ENCODE results near the gene IGFN1. TPM values are rescaled to one million over a fixed set of nuclear protein-coding genes. Genes with fewer than 3 reads are reported as not detected.

Gene IGFN1
- 0.07 TPM in 1 of 2 replicates, not detected in the other for total RNA-seq

DNA sequence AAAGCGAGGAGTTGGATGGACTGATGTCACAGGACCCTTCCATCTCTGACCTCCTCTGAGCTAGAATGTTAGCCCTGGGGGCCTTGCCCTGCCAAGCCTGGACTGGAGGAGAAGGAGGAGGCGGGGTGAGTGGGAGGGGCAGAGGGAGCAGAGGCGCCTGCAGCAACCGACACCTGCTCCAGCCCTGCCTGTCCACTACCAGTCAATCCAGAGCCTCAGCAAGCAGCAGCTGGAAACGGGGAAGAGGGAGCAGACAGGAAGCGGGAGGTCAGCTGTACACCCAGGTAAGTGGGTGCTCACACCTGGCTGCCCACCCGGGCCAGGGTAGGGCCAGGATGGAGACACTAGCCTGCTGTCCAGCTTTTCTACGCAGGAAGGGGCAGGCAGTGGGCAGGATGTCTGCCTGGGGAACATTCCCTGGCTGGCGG, at the start of gene IGFN1:
TSS of gene IGFN1 (plus strand) at position 201 of the 428 bp plus-strand sequence. CDS start 2,470 bp downstream, outside the sequence.

DNA sequence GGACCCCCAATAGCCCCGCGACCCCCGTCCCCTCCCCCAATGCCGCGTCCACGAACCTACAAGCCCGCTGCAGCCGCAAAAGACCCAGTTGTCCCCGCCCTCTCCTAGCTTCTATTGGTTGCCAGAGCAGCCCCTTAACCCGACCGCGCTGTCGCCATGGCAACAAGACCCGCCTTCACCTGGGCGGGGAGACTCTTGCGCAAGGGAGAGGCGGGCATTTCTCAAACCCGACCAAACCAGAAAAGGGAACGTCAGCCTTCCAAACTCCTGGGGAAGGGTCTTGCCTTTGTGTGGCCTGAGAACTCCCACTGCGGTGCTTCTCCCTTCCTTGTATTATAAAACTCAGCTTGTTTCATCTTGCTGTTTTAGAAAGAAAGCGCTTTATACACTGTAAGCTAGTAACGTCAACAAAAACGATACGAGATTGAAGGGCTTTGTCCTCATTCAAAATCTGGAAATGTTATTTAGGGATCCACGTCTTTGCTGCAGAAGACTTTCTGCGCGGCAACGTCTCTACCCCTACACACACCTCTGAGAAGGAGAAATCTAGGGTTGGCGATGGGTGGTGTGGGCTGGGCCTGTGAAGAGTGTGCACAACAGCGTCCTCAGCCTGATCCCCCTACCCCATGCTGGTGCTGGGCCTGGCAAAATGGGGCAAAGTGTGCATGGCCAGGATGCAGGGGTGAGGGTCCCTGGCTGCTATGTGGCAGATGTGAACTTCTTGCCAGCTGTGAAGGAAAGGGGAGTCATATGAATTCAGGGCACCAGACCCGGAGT, 36.0 kb upstream of the IGFN1 start, which contains the start of gene TMEM9:
TSS of gene TMEM9 (minus strand) at position 86 of the 777 bp plus-strand sequence. CDS start 551 bp downstream, outside the sequence.

Other genes with a start within 250 kb of the IGFN1 start
- gene KIF21B, start 167.1 kb upstream of the IGFN1 start, total RNA-seq, result 0.13 and 0.91 TPM in 2 replicates
- gene CACNA1S, start 78.4 kb upstream of the IGFN1 start, total RNA-seq, result 0.07 TPM in 1 of 2 replicates, not detected in the other
- gene ASCL5, start 63.6 kb upstream of the IGFN1 start, total RNA-seq, result not detected in 2 replicates
- gene TMEM9, start 36.4 kb upstream of the IGFN1 start, total RNA-seq, result 66.0 and 78.4 TPM in 2 replicates
- 0.13 and 0.30 TPM in 2 replicates for gene PKP1, start 92.7 kb downstream of the IGFN1 start, total RNA-seq
- under 0.01 TPM in 1 of 2 replicates, not detected in the other for gene TNNT2, start 186.9 kb downstream of the IGFN1 start, total RNA-seq
- 0.07 TPM in 1 of 2 replicates, not detected in the other for gene LAD1, start 208.5 kb downstream of the IGFN1 start, total RNA-seq
- gene TNNI1, start 230.9 kb downstream of the IGFN1 start, total RNA-seq, result 0.03 TPM in 1 of 2 replicates, not detected in the other

All from smooth muscle cell of the pulmonary artery (primary cell).